GM12872 (cell line): ENCODE results near the gene NTHL1.

ENCODE experiments used
- TF ChIP-seq, protein P1 (sequence below): IDR thresholded peaks from 3 replicates; pipeline ENCODE4 v1.5.1; 2011; ENCODE audit warnings: low read depth, mild to moderate bottlenecking, low read length, moderate library complexity; ENCODE audit not compliant: insufficient read depth

NTHL1 gene

DNA sequence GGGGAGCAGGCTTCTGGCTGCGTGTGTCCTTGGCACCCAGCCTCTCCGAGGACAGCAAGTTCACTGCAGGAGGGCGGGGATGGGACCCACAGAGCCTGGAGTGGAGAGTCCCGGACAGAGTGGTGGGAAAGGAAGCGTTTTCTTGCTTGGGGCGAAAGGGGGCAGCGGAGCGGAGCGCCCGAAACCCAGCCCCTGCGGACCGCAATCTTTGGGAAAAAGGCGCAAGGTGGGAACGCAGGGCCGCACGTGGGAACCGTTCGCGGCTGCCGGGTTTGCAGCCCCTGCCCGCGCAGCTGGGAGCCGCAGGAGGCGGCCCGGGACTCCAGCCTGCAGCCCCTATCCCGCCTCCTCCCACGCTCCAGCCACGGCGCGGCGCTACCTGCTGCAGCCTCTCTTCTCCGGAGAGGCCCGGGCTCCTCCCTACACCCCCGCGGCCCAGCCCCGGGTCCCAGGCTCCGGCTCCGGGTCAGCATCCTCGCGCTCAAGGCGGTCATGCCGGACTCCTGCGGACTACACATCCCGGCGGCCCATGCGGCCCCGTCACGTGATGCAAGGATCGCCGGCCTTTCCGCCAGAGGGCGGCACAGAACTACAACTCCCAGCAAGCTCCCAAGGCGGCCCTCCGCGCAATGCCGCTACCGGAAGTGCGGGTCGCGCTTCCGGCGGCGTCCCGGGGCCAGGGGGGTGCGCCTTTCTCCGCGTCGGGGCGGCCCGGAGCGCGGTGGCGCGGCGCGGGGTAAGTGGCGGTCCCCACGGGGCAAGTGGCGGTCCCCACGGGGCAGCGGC is at the start of gene NTHL1, which contains the start of gene TSC2:
Gene NTHL1 (minus strand): TSS at position 505 of the 786 bp plus-strand sequence. CDS start 11 bp downstream, at position 494.
Gene TSC2 (plus strand): TSS at position 656 of the 786 bp plus-strand sequence. CDS start 631 bp downstream, outside the sequence.
- TF ChIP-seq, protein P1, sequence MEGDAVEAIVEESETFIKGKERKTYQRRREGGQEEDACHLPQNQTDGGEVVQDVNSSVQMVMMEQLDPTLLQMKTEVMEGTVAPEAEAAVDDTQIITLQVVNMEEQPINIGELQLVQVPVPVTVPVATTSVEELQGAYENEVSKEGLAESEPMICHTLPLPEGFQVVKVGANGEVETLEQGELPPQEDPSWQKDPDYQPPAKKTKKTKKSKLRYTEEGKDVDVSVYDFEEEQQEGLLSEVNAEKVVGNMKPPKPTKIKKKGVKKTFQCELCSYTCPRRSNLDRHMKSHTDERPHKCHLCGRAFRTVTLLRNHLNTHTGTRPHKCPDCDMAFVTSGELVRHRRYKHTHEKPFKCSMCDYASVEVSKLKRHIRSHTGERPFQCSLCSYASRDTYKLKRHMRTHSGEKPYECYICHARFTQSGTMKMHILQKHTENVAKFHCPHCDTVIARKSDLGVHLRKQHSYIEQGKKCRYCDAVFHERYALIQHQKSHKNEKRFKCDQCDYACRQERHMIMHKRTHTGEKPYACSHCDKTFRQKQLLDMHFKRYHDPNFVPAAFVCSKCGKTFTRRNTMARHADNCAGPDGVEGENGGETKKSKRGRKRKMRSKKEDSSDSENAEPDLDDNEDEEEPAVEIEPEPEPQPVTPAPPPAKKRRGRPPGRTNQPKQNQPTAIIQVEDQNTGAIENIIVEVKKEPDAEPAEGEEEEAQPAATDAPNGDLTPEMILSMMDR, result 0 out of 3 replicates have a peak, but pooled peaks have one; percentile 15

DNA sequence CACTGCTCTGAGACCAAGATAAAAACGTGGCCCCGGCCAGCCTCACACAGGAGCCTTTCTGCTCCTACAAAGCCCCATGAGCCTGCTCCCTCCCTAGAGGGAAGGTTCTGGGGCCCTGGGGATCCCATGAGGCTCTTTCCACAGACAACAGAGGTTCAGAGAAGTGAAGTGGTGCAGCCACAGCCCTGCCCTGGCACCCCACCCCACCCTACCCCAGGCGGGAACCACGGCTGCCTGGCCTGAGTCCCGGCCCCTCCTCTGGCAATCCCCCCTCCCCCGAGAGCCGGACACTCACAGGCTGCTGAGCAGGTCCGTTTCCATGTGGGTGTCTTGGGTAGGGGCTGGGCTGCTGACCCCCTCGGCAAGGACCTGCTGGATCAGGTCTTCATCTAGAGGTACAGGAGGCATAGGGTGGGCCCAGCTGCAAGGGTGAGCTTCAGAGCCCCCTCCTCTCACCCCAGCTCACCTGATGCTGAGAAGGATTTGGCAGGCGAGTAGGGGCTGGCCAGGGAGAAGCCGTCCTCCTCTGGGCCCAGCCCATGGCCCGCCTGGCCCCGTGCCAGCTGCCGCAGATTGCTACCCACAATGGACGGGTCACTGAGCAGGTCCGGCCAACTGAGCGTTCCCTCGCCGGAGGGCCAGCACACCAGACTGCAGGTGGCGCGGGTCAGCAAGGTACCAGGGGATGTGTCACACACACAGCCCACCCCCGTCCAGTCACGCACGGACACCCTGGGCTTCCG is 49.4 kb upstream of the NTHL1 start:
- TF ChIP-seq, protein P1, result no peak

DNA sequence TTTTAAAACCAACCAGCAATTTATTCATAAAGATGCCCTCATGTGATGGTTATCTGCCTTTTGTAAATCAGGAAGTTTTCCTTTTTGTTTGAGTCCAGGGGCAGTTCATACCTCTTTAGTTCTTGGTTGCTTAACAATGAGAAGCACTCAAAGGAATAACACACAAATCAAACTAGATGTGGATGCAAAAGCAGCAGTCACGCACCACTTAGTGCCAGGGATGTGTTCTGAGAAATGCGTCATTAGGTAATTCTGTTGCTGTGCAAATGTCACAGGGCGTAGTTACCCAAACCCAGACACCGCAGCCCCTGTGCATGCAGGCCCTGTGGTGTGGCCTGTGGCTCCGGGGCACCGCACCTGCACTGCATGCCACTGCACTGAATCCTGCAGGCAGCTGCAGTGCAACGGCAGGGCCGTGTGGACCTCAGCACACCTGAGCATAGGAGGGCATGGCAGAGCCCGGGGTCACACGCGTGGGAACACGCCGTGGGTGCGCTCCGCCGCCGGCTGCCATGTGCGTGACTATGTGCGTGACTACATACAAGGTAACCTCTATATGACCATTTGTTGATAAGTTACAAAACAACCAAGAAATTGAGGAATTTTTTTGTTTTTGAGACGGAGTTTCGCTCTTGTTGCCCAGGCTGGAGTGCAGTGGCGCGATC is 48.4 kb upstream of the NTHL1 start:
- TF ChIP-seq, protein P1, result no peak

DNA sequence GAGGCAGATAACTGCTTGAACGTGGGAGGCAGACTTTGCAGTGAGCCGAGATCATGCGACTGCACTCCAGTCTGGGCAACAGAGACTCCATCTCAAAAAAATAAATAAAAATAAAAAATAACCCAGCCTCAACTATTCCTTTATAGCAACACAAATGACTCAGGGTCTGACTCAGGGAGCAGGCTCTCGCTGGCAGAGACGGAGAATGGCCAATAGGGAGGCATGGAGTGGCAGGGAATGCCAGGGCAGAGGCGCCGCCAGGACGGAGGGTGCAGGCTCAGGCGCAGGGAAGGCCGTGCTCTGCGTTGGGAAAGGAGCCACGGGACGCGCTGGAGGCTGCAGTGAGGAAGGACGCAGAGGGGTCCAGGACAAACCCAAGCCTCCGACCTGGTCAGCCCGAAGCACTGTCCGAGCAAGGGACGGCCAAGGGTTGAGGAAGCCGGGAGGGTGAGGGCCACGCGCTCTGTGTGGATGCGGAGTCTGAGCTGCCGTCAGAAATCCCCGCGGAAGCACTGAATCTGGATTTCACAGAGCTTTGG is 47.8 kb upstream of the NTHL1 start:
- TF ChIP-seq, protein P1, result no peak

DNA sequence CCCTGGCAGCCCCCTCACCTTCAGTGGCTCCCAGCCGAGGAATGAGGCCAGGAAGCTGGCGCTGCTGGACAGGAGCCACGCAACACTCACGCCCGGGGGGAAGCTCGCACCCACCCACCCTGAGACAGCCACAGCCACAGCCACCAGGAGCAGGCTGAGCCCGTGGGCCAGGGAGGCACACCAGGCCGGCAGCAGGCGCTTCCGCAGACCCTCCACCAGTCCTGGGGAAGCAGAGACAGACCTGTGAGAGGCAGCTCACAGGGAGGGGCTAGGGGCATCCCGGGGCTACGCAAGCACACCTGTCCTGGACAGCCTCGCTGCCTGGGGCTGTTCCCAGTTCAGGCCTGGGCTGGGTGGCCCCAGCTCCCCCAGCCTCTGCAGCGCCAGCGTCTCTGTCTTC is 46.2 kb upstream of the NTHL1 start:
- TF ChIP-seq, protein P1, result no peak

DNA sequence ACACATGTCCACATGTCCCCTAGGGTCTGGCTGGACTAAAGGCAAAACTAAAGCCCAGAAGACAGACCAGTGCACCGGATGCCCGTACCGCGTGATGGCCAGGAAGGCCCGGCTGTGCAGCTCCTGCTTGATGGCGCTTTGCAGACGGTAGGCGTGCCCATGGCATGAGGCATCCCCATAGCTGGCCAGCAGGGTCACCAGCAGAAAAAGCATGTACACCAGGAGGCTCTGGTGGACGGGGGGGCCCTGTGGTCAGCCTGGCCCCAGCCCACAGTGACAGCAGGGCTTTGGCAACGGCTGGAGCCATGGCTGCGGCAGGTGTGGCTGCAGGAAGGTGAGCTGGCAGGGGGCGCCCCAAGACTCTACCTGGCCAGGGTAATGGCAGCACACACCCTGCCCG is 45.2 kb upstream of the NTHL1 start:
- TF ChIP-seq, protein P1, result no peak

DNA sequence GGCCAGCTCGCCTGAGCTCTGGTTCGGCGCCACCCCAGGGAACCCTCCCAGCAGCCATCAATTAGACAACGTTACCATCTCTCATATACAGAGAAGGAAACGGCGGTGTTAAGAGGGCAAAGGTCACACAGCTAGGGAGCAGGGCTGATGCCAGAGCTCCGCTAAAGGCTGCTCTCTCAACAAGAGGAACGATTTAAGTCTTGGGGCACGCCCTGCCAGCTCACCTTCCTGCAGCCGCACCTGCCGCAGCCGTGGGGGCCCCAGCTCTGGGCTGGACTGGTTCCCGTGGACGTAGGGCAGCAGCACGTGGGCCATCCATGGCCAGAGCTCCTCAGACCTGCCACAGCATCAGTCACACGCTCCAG is 44.6 kb upstream of the NTHL1 start:
- TF ChIP-seq, protein P1, result no peak
